ENCODE data around the gene MISP3.

MISP3 gene

GRCh38 chr19:14063105-14063504, 9.5 kb upstream of the MISP3 start:
- no peak for TF ChIP-seq GATA2 (IDR thresholded peaks at IDR 0.05; ENCODE audit: low read depth, low read length)
- TF ChIP-seq GATA3 (IDR thresholded peaks at IDR 0.05; ENCODE audit: low read depth, low read length): no peak

DNA sequence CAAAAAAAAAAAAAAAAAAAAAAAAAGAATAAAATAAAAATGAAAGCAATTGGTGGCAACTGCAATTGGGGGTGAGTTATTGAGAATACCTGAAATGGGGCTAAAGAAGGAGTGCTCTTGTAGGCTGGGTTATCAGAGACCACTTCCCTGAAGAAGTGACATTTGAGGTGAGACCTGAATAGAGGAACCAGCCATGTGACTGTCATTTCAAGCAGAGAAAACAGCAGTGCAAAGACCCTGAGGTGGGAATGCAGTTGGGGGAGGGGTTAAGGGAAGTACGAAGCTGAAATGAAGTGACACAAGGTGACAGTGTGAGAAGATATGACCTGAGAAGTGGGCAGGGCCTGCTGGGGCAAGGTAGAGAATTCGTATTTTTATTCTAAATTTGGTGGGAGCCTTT, 6.5 kb upstream of the MISP3 start:
- TF ChIP-seq GATA2 (IDR thresholded peaks at IDR 0.05; ENCODE audit: low read depth, low read length) (no peak), GATA3 (IDR thresholded peaks at IDR 0.05; ENCODE audit: low read depth, low read length) (no peak)

GRCh38 chr19:14070268-14071050, 2.1 kb upstream of the MISP3 start:
- no peak for TF ChIP-seq GATA2 (IDR thresholded peaks at IDR 0.05; ENCODE audit: low read depth, low read length)

- TF ChIP-seq GATA3 (IDR thresholded peaks at IDR 0.05; ENCODE audit: low read depth, low read length) (no peak), GATA2 (IDR thresholded peaks at IDR 0.05; ENCODE audit: low read depth, low read length) (no peak)
These were observed 807 bp downstream of the MISP3 start for GRCh38 chr19:14073261-14073924.

DNA sequence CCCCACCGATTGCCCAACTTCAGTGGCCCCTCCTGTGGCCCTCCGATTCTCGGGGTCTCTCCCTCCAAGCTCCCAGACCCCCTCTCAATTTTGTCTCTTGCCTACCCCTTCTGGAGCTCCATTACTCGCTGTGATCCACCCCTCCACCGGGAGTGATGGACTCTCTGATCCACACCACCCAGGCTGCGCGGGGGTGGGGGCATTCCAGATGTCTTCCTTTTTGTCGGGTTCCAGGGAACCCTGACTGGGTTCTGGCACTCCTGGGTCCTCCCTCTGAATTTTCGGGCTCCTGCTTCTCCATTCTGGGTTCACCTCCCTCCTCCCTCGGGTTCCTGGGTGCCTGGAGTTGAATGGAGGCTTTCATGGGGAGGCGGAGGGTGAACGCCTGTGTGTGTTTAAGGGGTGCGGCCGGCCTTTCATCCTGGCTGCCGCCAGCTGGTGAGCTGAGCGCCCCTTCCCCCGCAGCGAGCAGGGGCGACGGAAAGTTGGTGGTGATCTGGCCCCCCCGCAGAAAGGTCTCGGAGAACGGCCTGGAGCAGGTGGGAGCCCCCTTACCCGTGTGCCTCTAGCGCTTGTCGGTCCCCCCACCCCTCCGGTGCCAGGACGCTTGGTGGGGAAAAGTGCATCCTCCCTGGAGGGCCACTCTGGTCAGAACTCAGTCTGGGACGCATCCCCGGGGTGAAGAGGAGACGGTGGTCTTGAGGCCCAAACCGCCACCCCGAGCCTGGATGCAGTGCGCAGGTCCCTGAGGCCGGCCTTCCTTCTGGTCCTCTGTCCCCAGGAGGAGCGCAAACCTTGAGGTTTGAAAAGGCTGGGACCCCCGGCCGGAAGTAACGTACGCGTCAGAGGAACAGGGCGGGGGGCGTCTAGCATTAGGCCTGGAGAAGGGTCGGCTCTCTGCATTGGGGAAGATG, 1.6 kb downstream of the MISP3 start:
- TF ChIP-seq GATA3 (IDR thresholded peaks at IDR 0.05; ENCODE audit: low read depth, low read length): no peak
- TF ChIP-seq GATA2 (IDR thresholded peaks at IDR 0.05; ENCODE audit: low read depth, low read length): no peak

DNA sequence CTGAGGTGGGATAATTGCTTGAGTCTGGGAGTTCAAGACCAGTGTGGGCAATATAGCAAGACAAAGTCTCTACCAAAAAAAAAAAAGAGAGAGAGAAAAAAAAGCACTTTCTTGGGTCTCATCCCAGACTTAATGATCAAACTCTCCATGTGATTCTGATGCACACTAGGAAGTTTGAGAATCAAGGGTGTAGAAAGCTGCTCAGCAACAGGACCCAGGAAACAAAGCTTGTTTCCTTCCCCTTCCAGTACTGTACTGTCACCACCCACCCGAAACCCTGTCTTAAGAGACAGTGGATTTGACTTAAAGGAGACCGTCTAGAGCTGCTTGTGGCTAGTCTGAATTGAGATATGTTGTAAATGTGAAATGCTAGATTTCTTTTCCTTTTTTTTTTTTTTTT, 5.8 kb downstream of the MISP3 start:
- no peak for TF ChIP-seq GATA2 (IDR thresholded peaks at IDR 0.05; ENCODE audit: low read depth, low read length)
- TF ChIP-seq GATA3 (IDR thresholded peaks at IDR 0.05; ENCODE audit: low read depth, low read length): no peak

DNA sequence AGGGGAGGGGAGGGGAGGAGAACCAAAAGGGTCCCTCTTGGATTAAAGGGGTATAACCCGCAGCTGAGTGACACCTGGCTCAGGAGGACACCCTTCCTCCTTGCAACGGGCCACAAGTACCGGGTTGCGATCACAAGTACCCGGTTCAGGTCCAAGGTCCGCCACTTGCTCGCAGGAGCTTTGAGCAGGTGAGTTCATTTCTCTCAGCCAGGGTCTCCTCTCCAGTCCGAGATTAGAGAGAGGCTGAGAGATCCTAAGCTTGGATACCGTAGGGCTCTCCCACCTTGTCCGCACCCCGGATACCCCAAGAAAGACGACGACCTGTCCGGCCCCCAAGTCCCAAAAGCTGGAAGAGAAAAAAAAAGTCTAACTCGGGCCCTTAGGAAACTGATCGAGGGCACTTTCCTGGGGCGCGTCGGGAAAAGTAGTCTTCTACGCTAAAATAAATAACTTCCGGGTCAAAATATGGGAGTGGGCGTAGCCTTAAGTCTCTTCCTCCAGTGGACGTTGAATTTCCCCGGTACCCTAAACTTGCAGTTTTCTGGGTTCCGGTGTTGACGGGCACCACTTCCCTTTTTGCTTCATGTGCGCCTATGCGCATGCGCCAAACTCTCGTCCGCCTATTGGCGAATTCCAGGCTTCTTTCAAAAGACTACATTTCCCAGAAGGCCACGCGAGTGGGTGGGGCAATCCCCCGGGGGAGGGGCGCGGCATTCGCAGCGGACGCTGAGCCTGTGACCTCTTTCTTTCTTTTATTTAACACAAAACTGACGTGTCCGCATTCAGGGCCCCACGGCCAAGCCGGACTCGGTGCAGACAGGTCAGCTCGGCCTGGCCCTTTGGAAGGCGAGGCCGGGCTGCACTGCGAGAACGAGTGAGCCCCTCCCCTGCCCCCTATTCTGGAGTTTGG, 8.6 kb downstream of the MISP3 start:
- TF ChIP-seq GATA3 (IDR thresholded peaks at IDR 0.05; ENCODE audit: low read depth, low read length): no peak
- TF ChIP-seq GATA2 (IDR thresholded peaks at IDR 0.05; ENCODE audit: low read depth, low read length): no peak

GRCh38 chr19:14081797-14082674, 9.4 kb downstream of the MISP3 start:
- TF ChIP-seq GATA2 (IDR thresholded peaks at IDR 0.05; ENCODE audit: low read depth, low read length) (no peak), GATA3 (IDR thresholded peaks at IDR 0.05; ENCODE audit: low read depth, low read length) (no peak)

DNA sequence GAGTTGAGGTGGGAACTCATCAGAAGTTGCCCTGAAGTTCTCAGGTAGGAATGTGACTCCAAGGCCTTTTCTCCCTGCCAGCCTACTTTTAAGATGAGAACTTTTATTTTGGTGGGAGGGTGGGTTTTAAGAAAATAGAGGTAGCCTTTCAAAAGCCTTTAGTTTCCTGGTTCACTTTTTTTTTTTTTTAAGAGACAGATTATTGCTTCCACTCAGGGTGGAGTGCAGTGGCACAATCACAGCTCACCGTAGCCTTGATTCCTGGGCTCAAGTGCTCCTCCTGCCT, 10.0 kb downstream of the MISP3 start:
- no peak for TF ChIP-seq GATA3 (IDR thresholded peaks at IDR 0.05; ENCODE audit: low read depth, low read length)
- TF ChIP-seq GATA2 (IDR thresholded peaks at IDR 0.05; ENCODE audit: low read depth, low read length): no peak

GRCh38 chr19:14085309-14085995, 12.9 kb downstream of the MISP3 start, which contains the start of gene C19orf67:
Gene C19orf67 (minus strand): TSS chr19:14085783. CDS start chr19:14085627, 156 bp downstream.
- no peak for TF ChIP-seq GATA3 (IDR thresholded peaks at IDR 0.05; ENCODE audit: low read depth, low read length)
- no peak for TF ChIP-seq GATA2 (IDR thresholded peaks at IDR 0.05; ENCODE audit: low read depth, low read length)

DNA sequence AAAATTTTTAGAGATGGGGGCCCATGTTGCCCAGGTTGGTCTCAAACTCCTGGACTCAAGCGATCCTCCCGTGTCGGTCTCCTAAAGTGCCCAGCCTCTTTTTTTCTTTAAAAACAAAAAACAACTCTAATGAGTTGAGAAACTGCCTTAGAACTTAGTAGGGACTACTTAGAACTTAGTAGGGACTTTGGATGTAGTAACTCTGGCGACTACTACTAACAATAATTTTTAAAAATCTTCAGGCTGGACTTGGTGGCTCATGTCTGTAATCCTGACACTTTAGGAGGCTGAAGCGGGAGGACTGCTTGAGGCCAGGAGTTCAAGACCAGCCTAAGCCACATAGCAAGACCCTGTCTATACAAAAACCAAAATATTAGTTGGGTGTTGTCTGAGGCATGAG, 13.5 kb downstream of the MISP3 start:
- TF ChIP-seq GATA2 (IDR thresholded peaks at IDR 0.05; ENCODE audit: low read depth, low read length) (no peak), GATA3 (IDR thresholded peaks at IDR 0.05; ENCODE audit: low read depth, low read length) (no peak)
